Central memory CD8-positive, alpha-beta T cell (primary cell): ENCODE data around the gene MMD.
"Not testable (repeated sequence)": the region's sequence is repeated elsewhere in the genome, so short reads cannot be mapped to it uniquely, and the experiment has no call there.

ENCODE experiments used
- ATAC-seq: fragments of 150-1000 bp; cut with Tn5 transposase; replicated peaks from 2 replicates; pipeline ENCODE4 v1.10.0; 2022; ENCODE audit warnings: mild to moderate bottlenecking, moderate FRiP score, moderate number of reproducible peaks; ENCODE audit not compliant: poor library complexity, severe bottlenecking; ENCODE audit errors: extremely low read depth
- DNase-seq, 2 donors: peaks; one replicate each; pipeline ENCODE4 v3.0.0; 2021; ENCODE audit warnings: low spot score in 2 of 2
- H3K27ac Mint-ChIP-seq: one replicate; pipeline ENCODE4 v1.8.0; 2022; ENCODE audit warnings: low read depth, mild to moderate bottlenecking, moderate library complexity, mixed read lengths
- H3K27me3 Mint-ChIP-seq: one replicate; pipeline ENCODE4 v1.8.0; 2022; ENCODE audit warnings: mixed read lengths
- H3K36me3 Mint-ChIP-seq: one replicate; pipeline ENCODE4 v1.8.0; 2022; ENCODE audit warnings: mild to moderate bottlenecking, moderate library complexity, mixed read lengths; ENCODE audit not compliant: insufficient read depth
- H3K4me1 Mint-ChIP-seq: one replicate; pipeline ENCODE4 v1.8.0; 2022; ENCODE audit warnings: mixed read lengths
- H3K4me3 Mint-ChIP-seq: one replicate; pipeline ENCODE4 v1.8.0; 2022; ENCODE audit warnings: mild to moderate bottlenecking, moderate library complexity, mixed read lengths
- H3K9me3 Mint-ChIP-seq: one replicate; pipeline ENCODE4 v1.8.0; 2022; ENCODE audit warnings: mixed read lengths

Gene MMD, protein sequence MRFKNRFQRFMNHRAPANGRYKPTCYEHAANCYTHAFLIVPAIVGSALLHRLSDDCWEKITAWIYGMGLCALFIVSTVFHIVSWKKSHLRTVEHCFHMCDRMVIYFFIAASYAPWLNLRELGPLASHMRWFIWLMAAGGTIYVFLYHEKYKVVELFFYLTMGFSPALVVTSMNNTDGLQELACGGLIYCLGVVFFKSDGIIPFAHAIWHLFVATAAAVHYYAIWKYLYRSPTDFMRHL

DNA sequence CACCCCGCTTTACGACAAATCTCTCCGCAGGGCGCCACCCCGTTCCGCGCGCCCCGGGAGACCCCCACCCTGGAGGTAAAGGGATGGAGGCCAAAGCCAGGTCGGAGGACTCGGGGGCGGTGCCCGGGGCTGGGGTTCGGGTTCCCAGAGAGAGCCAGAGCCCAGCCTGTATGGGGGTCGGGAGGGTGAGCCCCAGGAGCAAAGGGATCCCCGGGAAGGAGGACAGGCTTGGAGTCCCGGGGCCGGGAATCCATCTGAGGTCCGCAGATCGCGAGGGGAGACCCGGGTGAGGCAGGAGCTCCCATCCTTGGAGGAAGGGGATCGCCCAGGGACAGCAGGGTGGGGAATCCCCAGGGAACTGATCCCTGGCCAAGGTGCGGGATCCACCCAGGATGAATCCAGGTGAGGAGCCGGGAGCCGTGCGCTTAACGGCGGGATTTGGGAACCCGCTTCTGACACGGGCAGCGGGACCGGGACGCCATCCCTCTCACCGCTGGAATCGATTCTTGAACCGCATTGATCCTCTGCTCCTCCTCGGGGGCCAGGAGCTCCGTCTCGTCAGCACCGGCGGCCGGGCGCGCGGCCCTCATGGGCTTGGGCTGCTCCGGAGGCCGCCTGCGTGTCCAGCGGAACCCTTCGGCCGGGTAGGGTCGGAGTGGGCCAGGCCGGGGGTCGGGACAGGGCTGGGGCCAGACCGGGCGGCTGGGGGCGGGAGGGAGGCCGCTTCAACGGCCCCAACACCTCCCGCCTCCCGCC lies at the start of gene MMD:
Gene MMD (minus strand): TSS at position 657 of the 756 bp plus-strand sequence. CDS start 140 bp downstream, at position 517.
- ATAC-seq (no peak), DNase-seq (peak; percentile 11 to 28)
- Mint-ChIP-seq H3K4me1 (peaks cover 49% of the 10 kb centered on the region), H3K4me3 (peak within 1 kb of the TSS; percentile 88), H3K27ac (peak within 1 kb of the TSS; percentile 73), H3K9me3 (no peaks in the 10 kb centered on the region), H3K27me3 (peaks cover 35% of the 10 kb centered on the region), H3K36me3 (peaks cover 8% of the 10 kb centered on the region)

DNA sequence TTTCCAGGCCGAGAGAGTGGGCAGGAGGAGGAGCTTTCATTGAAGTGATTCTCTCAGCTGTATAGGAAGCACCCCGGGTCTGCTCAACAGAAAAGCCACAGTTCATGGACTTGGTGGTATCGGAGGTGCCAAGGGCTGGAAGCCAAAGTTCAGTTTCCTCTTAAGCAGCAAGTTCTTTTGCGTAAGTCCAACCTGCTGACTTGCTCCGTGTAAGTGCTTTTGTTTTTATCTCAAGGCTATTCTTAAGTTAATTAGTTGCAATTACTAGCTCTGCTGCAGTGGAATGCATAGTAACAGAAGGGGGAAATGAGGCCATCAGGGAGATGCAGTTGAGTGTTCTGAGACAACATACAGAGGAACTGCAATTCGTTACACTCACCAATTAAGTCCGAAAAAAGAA lies 45.0 kb upstream of the MMD start:
- Mint-ChIP-seq H3K9me3 (no peaks in the 10 kb centered on the region), H3K4me3 (no peak overlapping the region), H3K27ac (no peak overlapping the region), H3K4me1 (no peaks in the 10 kb centered on the region), H3K36me3 (no peaks in the 10 kb centered on the region), H3K27me3 (no peaks in the 10 kb centered on the region)
- ATAC-seq (no peak), DNase-seq (no peak)

- H3K27me3 Mint-ChIP-seq, H3K36me3 Mint-ChIP-seq, ATAC-seq, H3K27ac Mint-ChIP-seq, H3K4me3 Mint-ChIP-seq, H3K9me3 Mint-ChIP-seq, H3K4me1 Mint-ChIP-seq, DNase-seq: not testable (repeated sequence)
These were observed 44.1 kb upstream of the MMD start for GRCh38 chr17:55465771-55466170.

- Mint-ChIP-seq H3K27ac (no peak overlapping the region), H3K9me3 (no peaks in the 10 kb centered on the region), H3K36me3 (no peaks in the 10 kb centered on the region), H3K27me3 (peaks cover under 1% of the 10 kb centered on the region), H3K4me3 (no peak overlapping the region), H3K4me1 (no peaks in the 10 kb centered on the region)
- ATAC-seq (no peak), DNase-seq (no peak)
These were observed 42.0 kb upstream of the MMD start for GRCh38 chr17:55463600-55463999.

GRCh38 chr17:55462711-55463110 lies 41.1 kb upstream of the MMD start:
- DNase-seq (no peak), ATAC-seq (no peak)
- H3K36me3 Mint-ChIP-seq = no peaks in the 10 kb centered on the region
- H3K4me3 Mint-ChIP-seq = no peak overlapping the region
- H3K27me3 Mint-ChIP-seq = peaks cover 9% of the 10 kb centered on the region
- H3K9me3 Mint-ChIP-seq = no peaks in the 10 kb centered on the region
- no peaks in the 10 kb centered on the region for H3K4me1 Mint-ChIP-seq
- H3K27ac Mint-ChIP-seq = no peak overlapping the region

- H3K9me3 Mint-ChIP-seq = no peaks in the 10 kb centered on the region
- peaks cover 9% of the 10 kb centered on the region for H3K27me3 Mint-ChIP-seq
- no peak overlapping the region for H3K4me3 Mint-ChIP-seq
- H3K4me1 Mint-ChIP-seq = no peaks in the 10 kb centered on the region
- no peak overlapping the region for H3K27ac Mint-ChIP-seq
- no peaks in the 10 kb centered on the region for H3K36me3 Mint-ChIP-seq
- no peak for ATAC-seq
- DNase-seq = no peak
These were observed 40.6 kb upstream of the MMD start for GRCh38 chr17:55462234-55462633.

- ATAC-seq = no peak
- Mint-ChIP-seq H3K27ac (no peak overlapping the region), H3K4me3 (no peak overlapping the region), H3K36me3 (peaks cover 3% of the 10 kb centered on the region), H3K27me3 (peaks cover 37% of the 10 kb centered on the region), H3K4me1 (no peaks in the 10 kb centered on the region), H3K9me3 (no peaks in the 10 kb centered on the region)
- no peak for DNase-seq
These were observed 37.3 kb upstream of the MMD start for GRCh38 chr17:55458978-55459377.

DNA sequence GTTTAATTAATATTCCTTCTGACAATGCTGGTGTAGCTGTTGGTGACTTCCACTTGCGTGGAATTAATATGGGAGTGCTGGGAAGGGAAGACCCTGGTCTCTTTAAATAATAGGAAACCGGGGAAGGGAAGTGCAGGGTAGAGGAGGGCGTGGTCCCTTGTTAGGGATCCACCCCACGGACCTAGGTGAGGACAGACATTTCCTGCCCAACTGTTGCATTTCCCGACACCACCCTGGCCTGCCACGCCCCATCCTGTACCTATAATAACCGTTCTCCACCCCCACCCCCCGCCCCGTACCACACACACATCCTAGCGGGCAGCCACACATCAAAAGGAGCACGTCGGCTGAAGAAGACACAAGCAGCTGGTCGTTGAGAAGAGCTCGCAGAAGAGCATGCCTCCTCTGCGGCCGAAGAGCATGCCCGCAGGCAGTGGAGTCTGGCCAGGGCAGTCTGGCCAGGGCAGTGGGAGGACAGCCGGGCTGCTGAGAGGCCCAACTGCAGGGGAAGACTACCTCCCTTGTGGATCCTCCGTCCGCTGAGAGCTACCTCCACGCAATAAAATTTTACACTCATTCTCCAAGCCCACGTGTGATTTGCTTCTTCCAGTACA lies 36.8 kb upstream of the MMD start:
- Mint-ChIP-seq H3K36me3 (peaks cover 3% of the 10 kb centered on the region), H3K4me1 (no peaks in the 10 kb centered on the region), H3K4me3 (no peak overlapping the region), H3K9me3 (no peaks in the 10 kb centered on the region), H3K27me3 (peaks cover 43% of the 10 kb centered on the region), H3K27ac (no peak overlapping the region)
- ATAC-seq = no peak
- no peak for DNase-seq

DNA sequence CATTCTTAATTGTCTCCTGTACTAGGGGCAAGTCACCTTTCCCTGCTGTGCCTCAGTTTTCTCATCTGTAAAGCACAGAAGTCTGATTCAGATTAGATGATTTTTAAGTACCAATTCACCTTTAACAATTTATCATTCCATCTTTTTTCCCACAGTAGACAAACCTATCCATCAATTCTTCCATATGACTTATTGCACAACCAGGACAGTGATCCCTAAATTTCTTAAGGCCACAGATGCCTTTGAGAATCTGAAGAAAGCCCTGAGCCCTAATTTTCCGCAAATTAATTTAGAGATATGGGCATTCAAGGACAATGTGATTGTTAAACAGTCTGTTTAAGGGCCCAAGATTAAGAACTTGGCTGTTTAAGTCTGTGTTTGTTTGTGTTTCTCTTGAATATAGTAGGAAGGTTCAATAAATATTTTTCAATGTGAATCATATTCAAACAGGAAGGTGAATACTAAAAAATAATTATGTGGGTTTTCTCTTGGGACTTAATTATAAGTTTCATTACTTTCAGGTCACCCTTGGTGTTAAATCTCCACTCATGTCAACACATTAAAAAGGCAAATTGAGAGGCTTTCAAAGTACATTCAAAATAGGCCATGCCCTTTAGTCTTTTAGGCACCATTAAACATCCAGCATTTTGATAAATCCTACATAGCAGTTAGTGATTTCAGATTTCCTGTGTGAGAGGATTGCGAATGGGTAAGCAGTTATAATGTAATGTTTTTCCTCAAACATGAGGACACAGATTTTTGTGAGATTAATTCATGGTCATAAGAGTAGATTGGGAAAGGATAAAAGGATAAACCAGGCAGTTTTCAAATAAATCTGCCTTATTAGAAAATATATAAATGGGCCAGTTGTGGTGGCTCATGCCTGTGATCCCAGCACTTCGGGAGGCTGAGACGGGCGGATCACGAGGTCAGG lies 34.9 kb upstream of the MMD start:
- H3K4me3 Mint-ChIP-seq = no peak overlapping the region
- ATAC-seq (no peak), DNase-seq (no peak)
- H3K9me3 Mint-ChIP-seq = no peaks in the 10 kb centered on the region
- no peaks in the 10 kb centered on the region for H3K4me1 Mint-ChIP-seq
- H3K36me3 Mint-ChIP-seq = peaks cover 3% of the 10 kb centered on the region
- no peak overlapping the region for H3K27ac Mint-ChIP-seq
- peaks cover 45% of the 10 kb centered on the region for H3K27me3 Mint-ChIP-seq

DNA sequence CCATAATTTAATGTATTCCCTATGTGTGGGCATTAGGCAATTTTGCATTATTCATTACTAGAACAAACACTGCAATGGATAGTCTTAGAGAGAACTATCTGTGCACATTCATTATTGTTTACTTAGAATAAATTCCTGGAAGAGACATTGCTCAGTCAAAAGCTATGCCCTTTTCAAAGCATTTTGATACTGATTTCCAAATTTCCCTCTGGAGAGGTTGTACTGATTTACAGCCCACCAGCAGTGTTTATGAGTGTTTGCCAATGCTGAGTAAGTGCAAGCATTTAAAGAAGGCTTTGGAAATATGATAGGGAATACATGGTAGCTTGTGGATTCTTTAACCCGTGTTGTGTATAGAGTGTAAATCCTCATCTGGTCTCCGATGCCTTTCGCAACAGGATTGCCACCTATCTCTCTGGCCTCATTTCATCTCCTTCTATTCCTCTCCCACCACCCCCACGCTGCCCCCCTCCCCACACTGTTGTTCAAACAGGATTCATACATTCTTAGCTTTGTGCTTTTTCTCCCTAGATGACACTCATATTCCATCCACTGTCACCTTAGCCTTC lies 33.4 kb upstream of the MMD start:
- H3K27me3 Mint-ChIP-seq = peaks cover 61% of the 10 kb centered on the region
- peaks cover 3% of the 10 kb centered on the region for H3K36me3 Mint-ChIP-seq
- no peaks in the 10 kb centered on the region for H3K4me1 Mint-ChIP-seq

DNA sequence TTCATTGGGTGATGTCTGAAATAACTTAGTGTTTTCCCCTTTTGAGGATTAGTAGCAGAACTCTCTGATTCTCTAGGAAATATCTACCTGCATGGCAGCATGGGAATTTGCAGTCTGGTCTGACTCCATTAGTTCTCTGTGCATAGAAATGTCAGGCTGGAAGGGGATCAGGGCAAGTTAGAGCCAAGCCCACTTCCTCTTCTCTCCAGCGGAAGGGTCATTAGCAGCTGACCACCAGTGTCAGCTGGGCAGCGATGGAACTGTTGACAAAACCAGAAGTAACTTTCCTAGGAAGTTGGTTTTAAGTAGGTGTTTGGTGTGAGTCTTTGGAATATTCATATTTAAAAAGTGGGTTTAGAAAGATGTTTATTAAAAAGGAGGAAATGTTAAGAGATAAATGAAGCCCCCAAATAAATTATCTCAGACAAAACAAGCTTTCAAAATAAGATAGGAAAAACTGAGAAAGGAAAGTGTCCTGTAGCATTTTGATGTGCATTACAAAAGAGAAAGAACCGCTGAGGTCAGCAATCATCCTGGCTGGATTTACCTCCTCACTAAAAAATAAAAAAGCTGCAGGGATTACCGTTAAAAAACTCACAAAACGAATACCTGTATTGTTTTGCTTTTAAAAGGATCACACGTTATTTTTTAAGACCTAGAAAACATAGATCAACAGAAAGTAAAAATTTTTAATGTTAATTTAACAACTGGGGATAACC lies 32.4 kb upstream of the MMD start:
- DNase-seq (no peak), ATAC-seq (no peak)
- Mint-ChIP-seq H3K27me3 (peaks cover 68% of the 10 kb centered on the region), H3K4me1 (no peaks in the 10 kb centered on the region), H3K36me3 (peaks cover 3% of the 10 kb centered on the region), H3K4me3 (no peak overlapping the region), H3K27ac (no peak overlapping the region), H3K9me3 (no peaks in the 10 kb centered on the region)

More for the DNA sequence above, 33.4 kb upstream of the MMD start:
- H3K9me3 Mint-ChIP-seq = no peaks in the 10 kb centered on the region
- no peak for ATAC-seq
- DNase-seq = no peak
- no peak overlapping the region for H3K4me3 Mint-ChIP-seq
- no peak overlapping the region for H3K27ac Mint-ChIP-seq
